HepG2 (cell line): ENCODE data around the gene TRPV2. TPM values are rescaled to one million over a fixed set of nuclear protein-coding genes. Genes with fewer than 3 reads are reported as not detected.

ENCODE experiments used
- FOXP1 ChIP-seq, 2 experiments: fragments of 450-650 bp in 1 of 2; IDR thresholded peaks; 2 replicates each; pipeline ENCODE4 v1.6.1; 2017 to 2018; ENCODE audit warnings: antibody characterized with exemption in 1 of 2
- KLF11 ChIP-seq: IDR thresholded peaks from 2 replicates; pipeline ENCODE4 v1.6.1; 2016; ENCODE audit warnings: missing compliant biosample characterization
- KLF9 ChIP-seq: IDR thresholded peaks from 2 replicates; pipeline ENCODE4 v1.6.1; 2016; ENCODE audit warnings: low read depth
- MTA1 ChIP-seq: sonication (generic); formaldehyde crosslinking; IDR thresholded peaks from 2 replicates; pipeline ENCODE4 v1.4.0; 2020; ENCODE audit warnings: missing genetic modification reagents, mild to moderate bottlenecking, borderline replicate concordance
- NFKBIZ ChIP-seq: IDR thresholded peaks from 2 replicates; pipeline ENCODE4 v1.6.1; 2018; ENCODE audit warnings: missing genetic modification reagents, missing compliant biosample characterization
- RNF2 ChIP-seq: fragments of 450-650 bp; conservative IDR thresholded peaks from 2 replicates; pipeline ENCODE4 v1.6.1; 2016; ENCODE audit warnings: low read depth
- ZZZ3 ChIP-seq: sonication (generic); formaldehyde crosslinking; IDR thresholded peaks from 2 replicates; pipeline ENCODE4 v1.4.0; 2020; ENCODE audit warnings: missing genetic modification reagents, mild to moderate bottlenecking, borderline replicate concordance
- polyA plus RNA-seq, 8 experiments: library from polyadenylated mRNA; depleted of rRNA in 3 of 8; stranded (reverse) in 7 of 8; unstranded in 1 of 8; fragments of >200 nt; fragmentation: Illumina TruSeq in 4 of 8; extraction: Trizol in 4 of 8; gene quantifications; 2 replicates each; pipeline versions ENCODE4 v1.2.1 to v1.2.3, GENCODE V29; 2011 to 2016; ENCODE audit warnings: low read depth in 4 of 8, missing spikeins in 1 of 8, mixed read lengths in 1 of 8; ENCODE audit not compliant: insufficient read depth in 1 of 8
- total RNA-seq, 5 experiments: library from RNA; depleted of rRNA; stranded (reverse); fragments of >200 nt; fragmentation: Illumina TruSeq; extraction: Trizol; gene quantifications; 2 replicates each; pipeline ENCODE4 v1.2.3, GENCODE V29; 2016; ENCODE audit warnings: low read depth in 1 of 5
- TF ChIP-seq, protein P1 (sequence below), 2 experiments: sonication (generic) in 1 of 2; formaldehyde crosslinking in 1 of 2; IDR thresholded peaks; 2 replicates each; pipeline versions ENCODE4 v1.4.0 to v1.6.1; 2018 to 2020; ENCODE audit warnings: missing genetic modification reagents in 2 of 2, borderline replicate concordance in 1 of 2, low read depth in 1 of 2, mild to moderate bottlenecking in 1 of 2, missing biosample characterization in 1 of 2
- TF ChIP-seq, protein P2 (sequence below): sonication (generic); formaldehyde crosslinking; IDR thresholded peaks from 2 replicates; pipeline ENCODE4 v1.9.0; 2021; ENCODE audit warnings: mild to moderate bottlenecking, missing genetic modification reagents
- TF ChIP-seq, protein P3 (sequence below): sonication (generic); formaldehyde crosslinking; IDR thresholded peaks from 2 replicates; pipeline ENCODE4 v1.5.0; 2020; ENCODE audit warnings: missing genetic modification reagents

Gene TRPV2
- total and polyA plus RNA-seq, 2 of the 13 experiments (the other 11 are each of a cell fraction or from before 2014, with no cell fraction given) = 13.6 to 21.3 TPM

DNA sequence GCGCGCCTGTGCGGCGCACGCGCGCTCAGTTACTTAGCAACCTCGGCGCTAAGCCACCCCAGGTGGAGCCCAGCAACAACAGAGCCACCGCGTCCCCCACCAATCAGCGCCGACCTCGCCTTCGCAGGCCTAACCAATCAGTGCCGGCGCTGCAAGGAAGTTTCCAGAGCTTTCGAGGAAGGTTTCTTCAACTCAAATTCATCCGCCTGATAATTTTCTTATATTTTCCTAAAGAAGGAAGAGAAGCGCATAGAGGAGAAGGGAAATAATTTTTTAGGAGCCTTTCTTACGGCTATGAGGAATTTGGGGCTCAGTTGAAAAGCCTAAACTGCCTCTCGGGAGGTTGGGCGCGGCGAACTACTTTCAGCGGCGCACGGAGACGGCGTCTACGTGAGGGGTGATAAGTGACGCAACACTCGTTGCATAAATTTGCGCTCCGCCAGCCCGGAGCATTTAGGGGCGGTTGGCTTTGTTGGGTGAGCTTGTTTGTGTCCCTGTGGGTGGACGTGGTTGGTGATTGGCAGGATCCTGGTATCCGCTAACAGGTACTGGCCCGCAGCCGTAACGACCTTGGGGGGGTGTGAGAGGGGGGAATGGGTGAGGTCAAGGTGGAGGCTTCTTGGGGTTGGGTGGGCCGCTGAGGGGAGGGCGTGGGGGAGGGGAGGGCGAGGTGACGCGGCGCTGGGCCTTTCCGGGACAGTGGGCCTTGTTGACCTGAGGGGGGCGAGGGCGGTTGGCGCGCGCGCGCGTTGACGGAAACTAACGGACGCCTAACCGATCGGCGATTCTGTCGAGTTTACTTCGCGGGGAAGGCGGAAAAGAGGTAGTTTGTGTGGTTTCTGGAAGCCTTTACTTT is 34.5 kb upstream of the TRPV2 start, which contains the start of gene UBB (continued):
- TF ChIP-seq, protein P1, sequence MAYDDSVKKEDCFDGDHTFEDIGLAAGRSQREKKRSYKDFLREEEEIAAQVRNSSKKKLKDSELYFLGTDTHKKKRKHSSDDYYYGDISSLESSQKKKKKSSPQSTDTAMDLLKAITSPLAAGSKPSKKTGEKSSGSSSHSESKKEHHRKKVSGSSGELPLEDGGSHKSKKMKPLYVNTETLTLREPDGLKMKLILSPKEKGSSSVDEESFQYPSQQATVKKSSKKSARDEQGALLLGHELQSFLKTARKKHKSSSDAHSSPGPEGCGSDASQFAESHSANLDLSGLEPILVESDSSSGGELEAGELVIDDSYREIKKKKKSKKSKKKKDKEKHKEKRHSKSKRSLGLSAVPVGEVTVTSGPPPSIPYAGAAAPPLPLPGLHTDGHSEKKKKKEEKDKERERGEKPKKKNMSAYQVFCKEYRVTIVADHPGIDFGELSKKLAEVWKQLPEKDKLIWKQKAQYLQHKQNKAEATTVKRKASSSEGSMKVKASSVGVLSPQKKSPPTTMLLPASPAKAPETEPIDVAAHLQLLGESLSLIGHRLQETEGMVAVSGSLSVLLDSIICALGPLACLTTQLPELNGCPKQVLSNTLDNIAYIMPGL (CRISPR knock-in tag; IDR thresholded peaks at IDR 0.05; ENCODE audit: borderline replicate concordance in 1 of 2, low read depth in 1 of 2) = peak; percentile 46 to 71; a peak in 3 of 4 replicates
- TF ChIP-seq FOXP1 (IDR thresholded peaks at IDR 0.05) (peak; percentile 74), FOXP1 (CRISPR knock-in tag; IDR thresholded peaks at IDR 0.05) (peak; percentile 79), KLF11 (CRISPR knock-in tag) (no peak), NFKBIZ (CRISPR knock-in tag) (no peak), RNF2 (no peak; the same call in 1 of the 2 replicates), ZZZ3 (peak; percentile 73; the same call in 1 of the 2 replicates), KLF9 (CRISPR knock-in tag) (no peak), MTA1 (CRISPR knock-in tag) (peak; percentile 62; the same call in 1 of the 2 replicates)
- TF ChIP-seq, protein P2, sequence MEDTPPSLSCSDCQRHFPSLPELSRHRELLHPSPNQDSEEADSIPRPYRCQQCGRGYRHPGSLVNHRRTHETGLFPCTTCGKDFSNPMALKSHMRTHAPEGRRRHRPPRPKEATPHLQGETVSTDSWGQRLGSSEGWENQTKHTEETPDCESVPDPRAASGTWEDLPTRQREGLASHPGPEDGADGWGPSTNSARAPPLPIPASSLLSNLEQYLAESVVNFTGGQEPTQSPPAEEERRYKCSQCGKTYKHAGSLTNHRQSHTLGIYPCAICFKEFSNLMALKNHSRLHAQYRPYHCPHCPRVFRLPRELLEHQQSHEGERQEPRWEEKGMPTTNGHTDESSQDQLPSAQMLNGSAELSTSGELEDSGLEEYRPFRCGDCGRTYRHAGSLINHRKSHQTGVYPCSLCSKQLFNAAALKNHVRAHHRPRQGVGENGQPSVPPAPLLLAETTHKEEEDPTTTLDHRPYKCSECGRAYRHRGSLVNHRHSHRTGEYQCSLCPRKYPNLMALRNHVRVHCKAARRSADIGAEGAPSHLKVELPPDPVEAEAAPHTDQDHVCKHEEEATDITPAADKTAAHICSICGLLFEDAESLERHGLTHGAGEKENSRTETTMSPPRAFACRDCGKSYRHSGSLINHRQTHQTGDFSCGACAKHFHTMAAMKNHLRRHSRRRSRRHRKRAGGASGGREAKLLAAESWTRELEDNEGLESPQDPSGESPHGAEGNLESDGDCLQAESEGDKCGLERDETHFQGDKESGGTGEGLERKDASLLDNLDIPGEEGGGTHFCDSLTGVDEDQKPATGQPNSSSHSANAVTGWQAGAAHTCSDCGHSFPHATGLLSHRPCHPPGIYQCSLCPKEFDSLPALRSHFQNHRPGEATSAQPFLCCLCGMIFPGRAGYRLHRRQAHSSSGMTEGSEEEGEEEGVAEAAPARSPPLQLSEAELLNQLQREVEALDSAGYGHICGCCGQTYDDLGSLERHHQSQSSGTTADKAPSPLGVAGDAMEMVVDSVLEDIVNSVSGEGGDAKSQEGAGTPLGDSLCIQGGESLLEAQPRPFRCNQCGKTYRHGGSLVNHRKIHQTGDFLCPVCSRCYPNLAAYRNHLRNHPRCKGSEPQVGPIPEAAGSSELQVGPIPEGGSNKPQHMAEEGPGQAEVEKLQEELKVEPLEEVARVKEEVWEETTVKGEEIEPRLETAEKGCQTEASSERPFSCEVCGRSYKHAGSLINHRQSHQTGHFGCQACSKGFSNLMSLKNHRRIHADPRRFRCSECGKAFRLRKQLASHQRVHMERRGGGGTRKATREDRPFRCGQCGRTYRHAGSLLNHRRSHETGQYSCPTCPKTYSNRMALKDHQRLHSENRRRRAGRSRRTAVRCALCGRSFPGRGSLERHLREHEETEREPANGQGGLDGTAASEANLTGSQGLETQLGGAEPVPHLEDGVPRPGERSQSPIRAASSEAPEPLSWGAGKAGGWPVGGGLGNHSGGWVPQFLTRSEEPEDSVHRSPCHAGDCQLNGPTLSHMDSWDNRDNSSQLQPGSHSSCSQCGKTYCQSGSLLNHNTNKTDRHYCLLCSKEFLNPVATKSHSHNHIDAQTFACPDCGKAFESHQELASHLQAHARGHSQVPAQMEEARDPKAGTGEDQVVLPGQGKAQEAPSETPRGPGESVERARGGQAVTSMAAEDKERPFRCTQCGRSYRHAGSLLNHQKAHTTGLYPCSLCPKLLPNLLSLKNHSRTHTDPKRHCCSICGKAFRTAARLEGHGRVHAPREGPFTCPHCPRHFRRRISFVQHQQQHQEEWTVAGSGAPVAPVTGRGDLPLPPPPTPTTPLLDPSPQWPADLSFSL (CRISPR knock-in tag) = no peak
- TF ChIP-seq, protein P3, sequence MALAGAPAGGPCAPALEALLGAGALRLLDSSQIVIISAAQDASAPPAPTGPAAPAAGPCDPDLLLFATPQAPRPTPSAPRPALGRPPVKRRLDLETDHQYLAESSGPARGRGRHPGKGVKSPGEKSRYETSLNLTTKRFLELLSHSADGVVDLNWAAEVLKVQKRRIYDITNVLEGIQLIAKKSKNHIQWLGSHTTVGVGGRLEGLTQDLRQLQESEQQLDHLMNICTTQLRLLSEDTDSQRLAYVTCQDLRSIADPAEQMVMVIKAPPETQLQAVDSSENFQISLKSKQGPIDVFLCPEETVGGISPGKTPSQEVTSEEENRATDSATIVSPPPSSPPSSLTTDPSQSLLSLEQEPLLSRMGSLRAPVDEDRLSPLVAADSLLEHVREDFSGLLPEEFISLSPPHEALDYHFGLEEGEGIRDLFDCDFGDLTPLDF (CRISPR knock-in tag) = 0 out of 2 replicates have a peak, but pooled peaks have one; percentile 32
